Erythroblast (primary cell): Measurements from ENCODE around the gene TBC1D23.

Source experiments
- GATA1 ChIP-seq: IDR thresholded peaks from 2 replicates; pipeline ENCODE4 v1.6.1; 2011; ENCODE audit warnings: low read depth, mild to moderate bottlenecking, control low read depth, low read length, moderate library complexity
- POLR2A ChIP-seq: IDR thresholded peaks from 2 replicates; pipeline ENCODE4 v1.6.1; 2011; ENCODE audit warnings: mild to moderate bottlenecking, low read length

DNA sequence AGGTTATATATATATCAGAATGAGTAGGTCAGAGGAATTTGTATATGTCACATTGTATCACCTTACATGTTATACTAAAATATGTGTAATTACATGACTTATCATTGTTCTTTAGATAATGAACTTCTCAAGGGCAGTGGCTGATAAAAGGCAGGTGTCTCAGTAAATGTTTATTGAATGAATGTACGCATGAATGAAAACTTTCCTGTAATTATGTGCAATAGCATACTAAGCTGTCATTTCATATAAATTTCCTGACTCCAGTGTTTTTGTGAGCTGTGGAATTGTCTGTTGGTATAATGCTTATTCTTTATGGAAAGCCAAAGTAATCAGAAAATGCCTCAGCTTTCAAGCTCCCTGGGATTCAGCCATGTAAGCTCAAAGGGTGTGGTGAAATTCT lies 4.2 kb downstream of the TBC1D23 start:
- no peak for TF ChIP-seq POLR2A
- no peak for TF ChIP-seq GATA1
